Measurements from ENCODE around the gene TSPAN6.

Gene TSPAN6

DNA sequence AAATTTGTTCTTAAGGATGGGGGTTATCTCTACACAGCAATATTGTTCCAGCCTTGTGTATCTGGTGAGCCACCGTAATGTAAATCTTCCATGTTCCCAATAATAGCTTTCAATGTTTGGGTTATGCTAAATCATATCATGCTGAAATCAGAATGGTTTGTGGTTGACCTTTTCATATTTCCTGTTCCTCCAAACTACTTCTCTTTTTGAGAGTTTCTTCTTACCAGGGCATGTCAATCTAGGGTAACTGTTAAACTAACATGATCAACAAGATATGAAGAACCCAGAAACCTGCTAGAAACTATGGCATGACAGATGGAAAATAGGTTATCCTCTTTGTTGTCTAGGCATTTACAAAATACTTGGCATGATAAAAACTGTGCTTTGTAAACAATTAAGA, 29.9 kb downstream of the TSPAN6 start:
- Histone ChIP-seq H3K27ac (peak overlapping the region in 5 of 11 experiments; percentile 10 to 33 (median 19); a peak in 4 of 22 replicates), H3K9ac (no peak overlapping the region), H3K9me3 (replicated peaks in 1 of 11) (no peaks in the 10 kb centered on the region), H3K4me3 (no peak overlapping the region), H4K20me1 (peaks cover 0 to 12% (median 0%) of the 10 kb centered on the region in 11 experiments; a peak in 4 of 22 replicates), H3K27me3 (peaks cover 0 to 91% (median 4%) of the 10 kb centered on the region in 11 experiments; a peak in 10 of 22 replicates), H3K36me3 (no peaks in the 10 kb centered on the region), H3K4me1 (peaks cover 17 to 24% (median 22%) of the 10 kb centered on the region in 10 experiments), H3K4me2 (peak overlapping the region; percentile 63 to 88 (median 75))
- TF ChIP-seq Cebpa-rat (IDR thresholded peaks at IDR 0.05), result no peak

DNA sequence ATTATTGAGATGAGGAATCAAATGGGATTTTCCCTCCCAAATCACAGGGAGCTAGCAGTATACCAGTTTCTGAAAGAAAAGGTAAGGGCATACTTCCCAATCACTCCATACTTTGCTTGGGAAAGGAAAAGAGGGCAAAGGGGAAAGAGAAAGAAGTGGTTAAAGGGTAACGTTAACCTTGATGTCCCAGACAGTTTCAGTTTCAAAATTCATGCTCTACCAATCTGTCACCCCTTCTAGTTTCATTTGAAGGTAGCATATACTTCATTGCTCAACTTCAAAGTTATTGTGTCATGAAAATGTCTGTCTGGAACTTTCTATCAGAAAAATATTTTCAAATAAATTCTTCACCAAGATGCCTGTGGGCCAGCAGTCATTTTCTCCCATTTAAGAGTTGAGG, 35.8 kb downstream of the TSPAN6 start:
- peak overlapping the region; percentile 0 to 72 (median 30); a peak in 17 of 22 replicates for H3K4me2 ChIP-seq

GRCh38 chrX:100600340-100600739, 36.3 kb downstream of the TSPAN6 start:
- Histone ChIP-seq H3K4me2 (peak overlapping the region; percentile 0 to 72 (median 30); a peak in 17 of 22 replicates), H4K20me1 (0 out of 22 replicates have a peak, but pooled peaks cover 0 to 10% (median 0%) of the 10 kb centered on the region in 11 experiments), H3K9me3 (replicated peaks in 1 of 11) (no peaks in the 10 kb centered on the region), H3K4me1 (peaks cover 5 to 13% (median 8%) of the 10 kb centered on the region in 10 experiments; a peak in 17 of 20 replicates), H3K27ac (no peak overlapping the region), H3K27me3 (peaks cover 0 to 84% (median 4%) of the 10 kb centered on the region in 11 experiments; a peak in 10 of 22 replicates), H3K4me3 (no peak overlapping the region), H3K9ac (no peak overlapping the region), H3K36me3 (no peaks in the 10 kb centered on the region)
- no peak for TF ChIP-seq Cebpa-rat (IDR thresholded peaks at IDR 0.05)

More for the DNA sequence above, 35.8 kb downstream of the TSPAN6 start:
- 0 out of 22 replicates have a peak, but pooled peaks cover 0 to 10% (median 0%) of the 10 kb centered on the region in 11 experiments for H4K20me1 ChIP-seq
- no peaks in the 10 kb centered on the region for H3K9me3 ChIP-seq (replicated peaks in 1 of 11)
- no peak for TF ChIP-seq Cebpa-rat (IDR thresholded peaks at IDR 0.05)
- H3K27me3 ChIP-seq, result peaks cover 0 to 84% (median 4%) of the 10 kb centered on the region in 11 experiments; a peak in 10 of 22 replicates
- no peak overlapping the region for H3K9ac ChIP-seq
- H3K36me3 ChIP-seq, result no peaks in the 10 kb centered on the region
- no peak overlapping the region for H3K27ac ChIP-seq
- no peak overlapping the region for H3K4me3 ChIP-seq
- H3K4me1 ChIP-seq, result peaks cover 7 to 17% (median 11%) of the 10 kb centered on the region in 10 experiments; a peak in 18 of 20 replicates

DNA sequence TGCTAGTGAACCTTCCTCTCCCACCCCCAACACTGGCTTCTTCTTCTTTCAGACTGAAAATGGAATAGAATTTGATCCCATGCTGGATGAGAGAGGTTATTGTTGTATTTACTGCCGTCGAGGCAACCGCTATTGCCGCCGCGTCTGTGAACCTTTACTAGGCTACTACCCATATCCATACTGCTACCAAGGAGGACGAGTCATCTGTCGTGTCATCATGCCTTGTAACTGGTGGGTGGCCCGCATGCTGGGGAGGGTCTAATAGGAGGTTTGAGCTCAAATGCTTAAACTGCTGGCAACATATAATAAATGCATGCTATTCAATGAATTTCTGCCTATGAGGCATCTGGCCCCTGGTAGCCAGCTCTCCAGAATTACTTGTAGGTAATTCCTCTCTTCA, 37.1 kb downstream of the TSPAN6 start:
- no peak overlapping the region for H3K4me2 ChIP-seq
- H3K4me1 ChIP-seq, result peaks cover 5 to 13% (median 8%) of the 10 kb centered on the region in 10 experiments; a peak in 16 of 20 replicates
- H3K9me3 ChIP-seq (replicated peaks in 1 of 11), result no peaks in the 10 kb centered on the region
- H3K27ac ChIP-seq, result no peak overlapping the region
- H3K36me3 ChIP-seq, result no peaks in the 10 kb centered on the region
- no peak overlapping the region for H3K9ac ChIP-seq
- no peak overlapping the region for H3K4me3 ChIP-seq
- 0 out of 22 replicates have a peak, but pooled peaks cover 0 to 10% (median 0%) of the 10 kb centered on the region in 11 experiments for H4K20me1 ChIP-seq
- H3K27me3 ChIP-seq, result peaks cover 0 to 84% (median 4%) of the 10 kb centered on the region in 11 experiments; a peak in 9 of 22 replicates
- no peak for TF ChIP-seq Cebpa-rat (IDR thresholded peaks at IDR 0.05)

DNA sequence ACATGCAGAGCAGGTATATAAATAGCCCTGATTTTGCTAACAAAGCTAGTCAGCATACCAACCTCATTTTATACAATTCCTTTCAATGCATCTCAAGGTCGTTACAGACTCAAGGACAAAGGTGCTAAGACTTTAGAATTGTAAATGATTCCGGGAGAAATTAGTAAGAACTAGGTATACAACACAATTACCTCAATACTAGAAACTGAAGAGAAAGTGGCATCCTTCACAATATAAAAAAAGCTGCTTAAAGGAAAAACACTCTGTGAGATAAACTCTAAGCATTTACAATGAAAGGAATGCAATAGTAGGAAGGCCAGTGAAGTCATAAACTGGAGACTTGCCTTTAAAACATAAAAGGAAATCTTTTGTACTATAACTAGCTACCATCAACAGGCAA, 40.0 kb downstream of the TSPAN6 start:
- 0 out of 22 replicates have a peak, but pooled peaks cover 0 to 10% (median 0%) of the 10 kb centered on the region in 11 experiments for H4K20me1 ChIP-seq
- peaks cover 5 to 13% (median 8%) of the 10 kb centered on the region in 10 experiments; a peak in 16 of 20 replicates for H3K4me1 ChIP-seq
- TF ChIP-seq Cebpa-rat (IDR thresholded peaks at IDR 0.05), result no peak
- no peaks in the 10 kb centered on the region for H3K9me3 ChIP-seq (replicated peaks in 1 of 11)
- H3K27me3 ChIP-seq, result peaks cover 0 to 92% (median 4%) of the 10 kb centered on the region in 11 experiments; a peak in 9 of 22 replicates
- H3K4me3 ChIP-seq, result no peak overlapping the region
- no peaks in the 10 kb centered on the region for H3K36me3 ChIP-seq
- H3K9ac ChIP-seq, result no peak overlapping the region
- H3K4me2 ChIP-seq, result no peak overlapping the region
- no peak overlapping the region for H3K27ac ChIP-seq

GRCh38 chrX:100593581-100593980, 43.0 kb downstream of the TSPAN6 start:
- Histone ChIP-seq H3K9ac (no peak overlapping the region), H3K4me3 (no peak overlapping the region), H3K4me2 (no peak overlapping the region), H3K27ac (no peak overlapping the region), H3K4me1 (no peaks in the 10 kb centered on the region), H3K36me3 (no peaks in the 10 kb centered on the region), H3K9me3 (replicated peaks in 1 of 11) (no peaks in the 10 kb centered on the region), H4K20me1 (0 out of 22 replicates have a peak, but pooled peaks cover 0 to 4% (median 0%) of the 10 kb centered on the region in 11 experiments), H3K27me3 (peaks cover 0 to 90% (median 1%) of the 10 kb centered on the region in 11 experiments; a peak in 6 of 22 replicates)
- no peak for TF ChIP-seq Cebpa-rat (IDR thresholded peaks at IDR 0.05)

DNA sequence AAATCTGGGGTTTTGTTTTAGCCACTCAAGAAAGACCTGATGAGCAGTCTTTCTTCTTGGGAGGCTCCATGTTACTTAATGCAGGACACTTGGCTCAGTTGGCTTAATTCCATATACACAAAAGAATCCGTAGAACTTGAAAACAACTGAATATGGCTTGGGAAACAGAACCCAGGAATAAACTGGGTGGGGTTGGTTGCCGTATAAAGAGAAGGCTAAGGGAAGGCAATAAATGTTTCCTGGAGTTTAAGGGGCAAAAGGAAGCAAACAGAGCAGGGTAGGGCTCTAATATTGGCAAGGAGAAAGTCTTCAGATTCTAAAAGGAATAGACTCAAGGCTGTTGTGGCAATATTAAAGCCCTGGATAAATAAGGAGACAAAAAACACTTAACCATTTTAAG, 43.5 kb downstream of the TSPAN6 start:
- 0 out of 22 replicates have a peak, but pooled peaks cover 0 to 4% (median 0%) of the 10 kb centered on the region in 11 experiments for H4K20me1 ChIP-seq
- H3K9ac ChIP-seq, result no peak overlapping the region
- H3K27ac ChIP-seq, result no peak overlapping the region
- no peaks in the 10 kb centered on the region for H3K9me3 ChIP-seq (replicated peaks in 1 of 11)
- H3K4me3 ChIP-seq, result no peak overlapping the region
- peaks cover 0 to 90% (median 0%) of the 10 kb centered on the region in 11 experiments; a peak in 5 of 22 replicates for H3K27me3 ChIP-seq
- no peaks in the 10 kb centered on the region for H3K36me3 ChIP-seq
- no peak overlapping the region for H3K4me2 ChIP-seq
- H3K4me1 ChIP-seq, result no peaks in the 10 kb centered on the region
- no peak for TF ChIP-seq Cebpa-rat (IDR thresholded peaks at IDR 0.05)

DNA sequence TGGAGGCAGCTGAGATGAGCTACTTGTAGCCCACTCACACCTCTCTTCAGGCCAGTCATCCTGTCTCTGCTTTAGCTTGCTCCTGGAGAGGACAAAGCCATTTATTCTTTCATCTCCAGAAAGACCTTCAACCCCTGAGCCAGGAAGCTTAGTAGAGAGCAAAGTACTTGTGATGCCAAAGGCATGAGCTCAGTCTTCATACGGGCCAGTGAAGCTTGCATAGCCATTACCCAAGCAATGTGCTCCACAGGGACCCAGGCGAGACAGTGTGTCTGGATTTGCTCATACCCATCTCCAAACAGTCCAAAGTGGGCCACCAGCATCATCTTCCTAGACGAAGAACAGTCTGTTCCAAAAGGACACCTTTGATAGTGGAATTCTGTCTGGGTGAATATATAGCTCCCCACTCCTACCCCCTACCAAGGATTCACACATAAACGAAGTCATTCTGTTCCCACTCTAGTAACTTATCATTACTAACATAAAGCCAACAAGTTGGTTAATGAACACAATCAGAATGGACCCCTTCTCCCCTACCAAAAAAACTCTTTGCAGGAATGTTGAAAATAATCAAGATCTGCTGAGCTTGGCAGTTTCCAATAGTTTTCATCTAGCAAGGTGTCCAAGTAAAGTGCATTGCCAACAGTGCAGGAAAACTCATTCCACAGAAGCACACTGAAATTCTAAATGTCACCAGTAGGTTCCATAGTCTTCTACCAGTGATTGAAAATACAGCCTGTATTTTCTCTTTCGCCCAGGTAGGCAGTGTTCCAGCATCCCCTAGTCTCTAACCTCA, 45.2 kb downstream of the TSPAN6 start:
- no peaks in the 10 kb centered on the region for H3K9me3 ChIP-seq (replicated peaks in 1 of 11)
- peaks cover 0 to 90% (median 2%) of the 10 kb centered on the region in 11 experiments; a peak in 8 of 22 replicates for H3K27me3 ChIP-seq
- no peak for TF ChIP-seq Cebpa-rat (IDR thresholded peaks at IDR 0.05)
- H3K27ac ChIP-seq, result no peak overlapping the region
- no peak overlapping the region for H3K4me3 ChIP-seq
- no peak overlapping the region for H3K4me2 ChIP-seq
- H4K20me1 ChIP-seq, result no peaks in the 10 kb centered on the region
- no peaks in the 10 kb centered on the region for H3K4me1 ChIP-seq
- H3K36me3 ChIP-seq, result no peaks in the 10 kb centered on the region
- no peak overlapping the region for H3K9ac ChIP-seq

GRCh38 chrX:100587861-100588260, 48.7 kb downstream of the TSPAN6 start:
- H3K27ac ChIP-seq, result no peak overlapping the region
- no peaks in the 10 kb centered on the region for H3K36me3 ChIP-seq
- H3K27me3 ChIP-seq, result peaks cover 0 to 86% (median 14%) of the 10 kb centered on the region in 11 experiments; a peak in 14 of 22 replicates
- no peaks in the 10 kb centered on the region for H3K4me1 ChIP-seq
- no peaks in the 10 kb centered on the region for H3K9me3 ChIP-seq (replicated peaks in 1 of 11)
- H4K20me1 ChIP-seq, result no peaks in the 10 kb centered on the region
- H3K9ac ChIP-seq, result no peak overlapping the region
- no peak overlapping the region for H3K4me2 ChIP-seq
- H3K4me3 ChIP-seq, result no peak overlapping the region
- TF ChIP-seq Cebpa-rat (IDR thresholded peaks at IDR 0.05), result no peak

Measured in BLaER1 treated with 17β-estradiol and CSF1 and Interleukin-3, amounts not matched to agents 10 nM and 100 nM (cell line).